Measurements from ENCODE around the gene ARHGAP21.
A peak's percentile ranks its signal among the peaks of the same experiment; 100 is the strongest.

Gene ARHGAP21

DNA sequence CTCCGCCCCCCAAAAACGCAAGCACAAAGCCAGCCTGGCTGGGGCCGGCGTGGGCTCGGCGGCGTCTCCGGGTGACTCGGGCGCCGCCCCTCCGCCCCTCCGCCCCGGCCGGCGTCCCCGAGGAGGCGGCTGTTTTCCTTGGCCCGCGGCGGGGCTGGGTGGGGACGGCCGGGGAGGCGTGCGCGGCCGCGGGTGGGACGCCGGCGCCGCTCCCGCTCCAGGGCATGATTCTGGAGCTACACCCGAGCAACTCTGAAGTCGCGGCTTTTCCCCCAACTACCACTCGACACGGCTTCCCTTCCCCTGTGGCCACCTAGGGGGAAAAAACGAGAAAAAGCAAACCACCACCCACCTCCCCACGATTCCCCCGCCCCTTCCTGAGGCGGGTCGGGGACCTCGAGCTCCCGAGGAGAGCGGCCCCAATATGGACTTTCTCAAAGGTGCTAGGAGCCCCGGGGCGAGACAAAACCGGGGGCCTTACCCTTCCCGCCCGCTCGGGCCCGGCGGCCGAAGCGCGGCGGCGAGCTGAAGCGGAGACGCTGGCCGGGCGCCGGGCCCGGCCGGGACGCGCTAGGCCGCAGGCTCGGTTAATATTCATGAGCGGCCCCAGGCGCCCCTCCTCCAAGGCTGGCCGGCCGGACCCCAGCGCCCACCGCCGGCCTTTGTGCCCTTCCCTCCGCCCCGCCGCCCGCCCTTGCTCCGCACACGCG lies 856 bp downstream of the ARHGAP21 start:
- TF ChIP-seq, protein P1, sequence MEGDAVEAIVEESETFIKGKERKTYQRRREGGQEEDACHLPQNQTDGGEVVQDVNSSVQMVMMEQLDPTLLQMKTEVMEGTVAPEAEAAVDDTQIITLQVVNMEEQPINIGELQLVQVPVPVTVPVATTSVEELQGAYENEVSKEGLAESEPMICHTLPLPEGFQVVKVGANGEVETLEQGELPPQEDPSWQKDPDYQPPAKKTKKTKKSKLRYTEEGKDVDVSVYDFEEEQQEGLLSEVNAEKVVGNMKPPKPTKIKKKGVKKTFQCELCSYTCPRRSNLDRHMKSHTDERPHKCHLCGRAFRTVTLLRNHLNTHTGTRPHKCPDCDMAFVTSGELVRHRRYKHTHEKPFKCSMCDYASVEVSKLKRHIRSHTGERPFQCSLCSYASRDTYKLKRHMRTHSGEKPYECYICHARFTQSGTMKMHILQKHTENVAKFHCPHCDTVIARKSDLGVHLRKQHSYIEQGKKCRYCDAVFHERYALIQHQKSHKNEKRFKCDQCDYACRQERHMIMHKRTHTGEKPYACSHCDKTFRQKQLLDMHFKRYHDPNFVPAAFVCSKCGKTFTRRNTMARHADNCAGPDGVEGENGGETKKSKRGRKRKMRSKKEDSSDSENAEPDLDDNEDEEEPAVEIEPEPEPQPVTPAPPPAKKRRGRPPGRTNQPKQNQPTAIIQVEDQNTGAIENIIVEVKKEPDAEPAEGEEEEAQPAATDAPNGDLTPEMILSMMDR (IDR thresholded peaks at IDR 0.05; ENCODE audit: low read depth, low read length) = no peak
- in situ Hi-C loops (cut with HindIII; ENCODE audit: low sequenced_read_pairs) = no loop called here
- peak; percentile 55 for DNase-seq (ENCODE audit: low read depth, low spot score)
- peak overlapping the region; percentile 80 for H3K4me3 ChIP-seq (ENCODE audit: low read depth, low read length)

DNA sequence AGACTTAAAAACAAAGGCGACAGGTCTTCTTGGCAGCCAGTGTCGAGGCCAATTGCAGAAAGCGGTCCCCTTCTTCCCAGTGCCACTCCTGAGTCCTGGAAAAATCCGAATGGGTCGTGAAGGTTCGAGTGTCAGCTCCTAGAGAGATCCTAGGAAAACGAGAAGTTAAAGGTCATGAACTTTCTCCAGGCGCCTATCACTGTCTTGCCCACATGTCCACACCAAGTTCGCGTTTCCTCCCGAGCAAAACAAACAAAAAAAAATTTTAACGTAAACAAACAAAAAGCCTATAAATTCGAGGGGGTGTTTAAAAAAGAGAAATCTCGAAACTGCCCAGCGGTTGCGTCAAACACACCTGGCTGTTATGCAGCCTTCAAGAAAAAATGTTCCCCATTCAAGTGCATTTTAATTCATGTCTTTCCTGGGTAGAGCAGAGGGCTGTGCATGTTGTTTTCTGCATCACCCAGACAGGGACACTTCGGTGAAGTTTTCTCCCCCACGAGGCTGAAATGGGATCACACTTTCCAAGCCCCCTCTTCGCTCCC lies 1.5 kb downstream of the ARHGAP21 start:
- in situ Hi-C loops (cut with HindIII; ENCODE audit: low sequenced_read_pairs) = no loop called here
- DNase-seq (ENCODE audit: low read depth, low spot score) = peak; percentile 50
- TF ChIP-seq, protein P1 (IDR thresholded peaks at IDR 0.05; ENCODE audit: low read depth, low read length) = no peak
- H3K4me3 ChIP-seq (ENCODE audit: low read depth, low read length) = peak overlapping the region; percentile 80

DNA sequence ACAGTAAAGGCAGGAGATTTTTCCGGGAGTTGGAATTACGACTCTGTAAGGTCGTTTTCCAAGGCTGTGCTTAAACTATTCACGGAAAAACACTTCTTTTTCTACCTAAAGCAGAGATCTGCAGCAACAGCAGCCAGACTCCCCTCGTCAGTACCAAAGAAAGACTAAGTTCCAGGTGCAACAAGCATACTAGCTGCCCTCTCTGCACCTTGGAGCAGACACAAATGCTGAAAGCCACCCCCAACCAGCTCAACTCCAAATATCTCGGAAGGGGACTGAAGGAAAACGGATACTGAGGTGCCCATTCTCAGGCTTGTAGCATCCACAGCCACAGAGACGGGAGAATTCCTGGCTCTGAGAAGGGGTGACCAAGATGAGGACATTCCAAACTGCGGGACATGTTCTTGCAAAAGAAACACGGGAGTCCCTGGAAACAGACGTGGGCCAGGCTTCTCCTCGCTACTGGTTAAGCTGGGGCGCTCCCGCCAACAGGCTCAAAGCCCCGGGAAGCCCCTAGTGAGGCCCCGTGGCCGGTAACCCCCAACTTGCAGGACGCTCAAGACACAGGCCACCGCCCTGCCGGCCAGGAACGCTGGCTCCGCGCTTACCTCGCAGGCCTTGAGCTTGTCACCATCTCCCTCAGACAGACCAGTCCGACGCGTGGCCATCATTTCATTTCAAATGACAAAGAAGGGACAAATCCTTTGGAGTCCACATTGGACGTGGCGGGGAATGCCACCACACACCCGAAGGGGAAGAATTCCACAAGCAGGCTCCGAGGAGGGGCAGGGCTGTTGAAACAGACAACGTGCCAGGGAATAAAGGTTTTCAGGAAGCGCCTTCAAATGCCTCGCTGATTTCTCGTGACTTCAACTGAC lies 2.2 kb downstream of the ARHGAP21 start:
- TF ChIP-seq, protein P1 (IDR thresholded peaks at IDR 0.05; ENCODE audit: low read depth, low read length) = no peak
- peak overlapping the region; percentile 80 for H3K4me3 ChIP-seq (ENCODE audit: low read depth, low read length)
- in situ Hi-C loops (cut with HindIII; ENCODE audit: low sequenced_read_pairs) = no loop called here
- DNase-seq (ENCODE audit: low read depth, low spot score) = peak; percentile 30

DNA sequence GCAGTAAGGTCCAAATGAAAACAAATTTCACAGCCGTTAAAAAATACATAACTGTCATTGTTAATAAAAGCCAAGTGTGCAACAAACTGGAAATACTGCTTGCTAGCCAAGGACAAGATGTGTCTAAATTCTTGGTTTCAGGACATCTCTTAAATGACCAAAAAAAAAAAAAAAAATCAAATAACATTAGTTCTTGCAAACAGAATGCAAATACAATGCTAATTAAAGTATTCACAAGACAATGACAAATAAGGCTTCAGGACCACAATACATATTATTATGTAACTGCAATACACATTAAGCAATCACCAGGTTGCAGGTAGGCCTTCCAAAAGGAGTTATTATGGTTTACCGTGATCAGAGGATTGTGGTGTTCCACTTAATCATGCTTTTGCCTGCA lies 3.6 kb downstream of the ARHGAP21 start:
- in situ Hi-C loops (cut with HindIII; ENCODE audit: low sequenced_read_pairs) = no loop called here
- TF ChIP-seq, protein P1 (IDR thresholded peaks at IDR 0.05; ENCODE audit: low read depth, low read length) = no peak

DNA sequence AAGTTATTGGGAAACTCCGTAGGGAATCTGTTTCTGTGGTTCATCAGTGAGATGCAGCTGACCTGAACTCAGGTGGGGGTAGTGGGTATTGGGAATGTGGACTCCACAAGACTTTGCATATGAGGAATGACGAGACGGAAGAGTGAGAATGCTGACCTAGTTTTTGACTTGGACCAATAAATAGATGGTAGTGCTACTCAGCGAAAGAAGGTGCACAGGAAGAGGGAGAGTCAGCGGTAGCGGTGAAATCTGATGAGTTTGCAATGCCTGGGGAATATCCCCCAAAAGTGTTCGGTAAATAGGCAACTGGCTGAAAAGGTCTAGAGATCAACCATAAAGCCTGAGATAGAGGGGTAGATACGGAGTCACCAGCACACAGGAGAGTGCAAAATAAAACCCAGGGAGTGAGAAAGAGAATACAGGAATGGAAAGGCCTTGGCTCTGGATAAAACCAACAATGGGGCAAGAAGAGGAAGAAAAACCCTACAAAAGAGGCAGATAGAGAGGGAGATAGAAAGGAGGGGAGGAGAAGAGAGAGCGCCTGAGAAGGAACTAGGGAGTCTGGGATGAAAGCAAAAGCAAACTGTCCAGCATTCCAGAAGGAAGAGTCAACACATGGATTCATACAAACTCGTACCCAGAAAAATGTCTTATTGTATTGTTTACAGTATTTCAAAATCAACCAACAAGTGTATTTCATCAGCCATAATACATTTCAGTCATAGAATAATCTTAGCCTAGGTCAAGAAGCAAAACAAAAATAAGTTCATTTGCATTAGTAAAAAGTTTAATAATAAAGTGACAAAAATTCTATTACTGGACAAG lies 5.4 kb downstream of the ARHGAP21 start:
- DNase-seq (ENCODE audit: low read depth, low spot score) = peak; percentile 60
- TF ChIP-seq, protein P1 (IDR thresholded peaks at IDR 0.05; ENCODE audit: low read depth, low read length) = no peak
- in situ Hi-C loops (cut with HindIII; ENCODE audit: low sequenced_read_pairs) = no loop called here
- no peak overlapping the region for H3K4me3 ChIP-seq (ENCODE audit: low read depth, low read length)

More for the DNA sequence above, 3.6 kb downstream of the ARHGAP21 start:
- DNase-seq (ENCODE audit: low read depth, low spot score) = no peak
- H3K4me3 ChIP-seq (ENCODE audit: low read depth, low read length) = peak overlapping the region; percentile 80

DNA sequence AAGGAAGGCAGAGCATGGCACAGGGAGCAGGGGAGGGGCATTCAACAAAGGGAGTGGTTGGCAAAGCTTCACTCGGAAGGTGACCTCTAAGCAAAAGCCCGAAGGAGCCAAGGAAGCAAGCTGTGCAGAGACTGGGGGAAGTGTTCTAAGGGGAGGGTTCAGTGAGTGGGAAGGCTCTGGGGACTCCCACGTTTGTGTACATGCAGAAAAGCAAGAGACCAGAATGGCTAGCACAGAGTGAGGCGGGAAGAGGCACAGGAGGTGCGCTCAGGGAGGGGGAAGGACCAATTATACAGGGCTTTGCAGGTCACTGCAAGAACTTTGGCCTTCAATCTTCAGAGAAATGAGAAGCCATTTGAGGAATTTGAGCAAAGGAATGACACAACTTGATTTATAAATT lies 7.4 kb downstream of the ARHGAP21 start:
- no peak overlapping the region for H3K4me3 ChIP-seq (ENCODE audit: low read depth, low read length)
- TF ChIP-seq, protein P1 (IDR thresholded peaks at IDR 0.05; ENCODE audit: low read depth, low read length) = no peak
- in situ Hi-C loops (cut with HindIII; ENCODE audit: low sequenced_read_pairs) = no loop called here
- no peak for DNase-seq (ENCODE audit: low read depth, low spot score)

Data from astrocyte of the spinal cord (primary cell).